ENCODE data around the gene KLF11.
A peak's percentile ranks its signal among the peaks of the same experiment; 100 is the strongest.

Gene KLF11

GRCh38 chr2:10042301-10043161 lies 819 bp upstream of the KLF11 start:
- DNase-seq (ENCODE audit: low spot score), result peak; percentile 68

GRCh38 chr2:10043906-10044601 lies 704 bp downstream of the KLF11 start:
- peak; percentile 91 for DNase-seq (ENCODE audit: low spot score)

- DNase-seq (ENCODE audit: low spot score), result peak; percentile 46
Observed at GRCh38 chr2:10045561-10046355, 2.4 kb downstream of the KLF11 start.

GRCh38 chr2:10046931-10047330 lies 3.6 kb downstream of the KLF11 start:
- DNase-seq (ENCODE audit: low spot score), result no peak

- DNase-seq (ENCODE audit: low spot score), result no peak
Observed at GRCh38 chr2:10047616-10048500, 4.5 kb downstream of the KLF11 start.

- peak; percentile 83 for DNase-seq (ENCODE audit: low spot score)
Observed at GRCh38 chr2:10048501-10049171, 5.3 kb downstream of the KLF11 start.

- no peak for DNase-seq (ENCODE audit: low spot score)
Observed at GRCh38 chr2:10052216-10052615, 8.9 kb downstream of the KLF11 start.

- no peak for DNase-seq (ENCODE audit: low spot score)
Observed at GRCh38 chr2:10053351-10053750, 10.0 kb downstream of the KLF11 start.

- DNase-seq (ENCODE audit: low spot score), result no peak
Observed at GRCh38 chr2:10054424-10054823, 11.1 kb downstream of the KLF11 start.

- no peak for DNase-seq (ENCODE audit: low spot score)
Observed at GRCh38 chr2:10054976-10055375, 11.6 kb downstream of the KLF11 start.

GRCh38 chr2:10056439-10056838 lies 13.1 kb downstream of the KLF11 start:
- no peak for DNase-seq (ENCODE audit: low spot score)

GRCh38 chr2:10057231-10058107 lies 14.1 kb downstream of the KLF11 start:
- peak; percentile 82 for DNase-seq (ENCODE audit: low spot score)

GRCh38 chr2:10058251-10059015 lies 15.1 kb downstream of the KLF11 start:
- no peak for DNase-seq (ENCODE audit: low spot score)

- no peak for DNase-seq (ENCODE audit: low spot score)
Observed at GRCh38 chr2:10059016-10059351, 15.6 kb downstream of the KLF11 start.

- no peak for DNase-seq (ENCODE audit: low spot score)
Observed at GRCh38 chr2:10059552-10060335, 16.4 kb downstream of the KLF11 start.

GRCh38 chr2:10061221-10061925 lies 18.0 kb downstream of the KLF11 start:
- DNase-seq (ENCODE audit: low spot score), result no peak

- DNase-seq (ENCODE audit: low spot score), result no peak
Observed at GRCh38 chr2:10062931-10063365, 19.6 kb downstream of the KLF11 start.

GRCh38 chr2:10063566-10063965 lies 20.2 kb downstream of the KLF11 start:
- no peak for DNase-seq (ENCODE audit: low spot score)
